ENCODE data around the gene FCHSD1. TPM values are rescaled to one million over a fixed set of nuclear protein-coding genes. Genes with fewer than 3 reads are reported as not detected.

FCHSD1 gene
- total and polyA plus RNA-seq, 2 donors (not counting 3 experiments of a cell fraction or from before 2014, with no cell fraction given) = 35.1 to 37.0 TPM

DNA sequence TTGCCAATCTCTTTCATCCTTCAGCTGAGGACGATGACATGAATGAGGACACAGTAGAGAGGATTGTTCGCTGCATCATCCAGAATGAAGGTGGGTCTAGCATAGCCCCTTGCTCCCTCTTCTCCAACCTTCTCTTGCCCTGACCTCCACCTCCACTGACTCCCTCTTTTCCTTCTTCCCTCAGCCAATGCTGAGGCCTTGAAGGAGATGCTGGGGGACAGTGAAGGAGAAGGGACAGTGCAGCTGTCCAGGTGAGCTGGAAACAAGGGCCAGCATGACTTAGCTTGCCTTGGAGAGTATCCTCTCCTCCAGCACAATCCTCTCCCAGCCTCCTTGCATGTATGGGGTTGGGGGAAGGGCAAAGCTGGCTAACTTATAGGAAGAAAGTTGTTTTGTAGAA lies 12.4 kb downstream of the FCHSD1 start:
- Histone ChIP-seq H4K20me1 (replicated peaks; ENCODE audit: control insufficient read depth, extremely low read depth, insufficient read depth, low read length) (peaks cover 5% of the 10 kb centered on the region), H2AFZ (ENCODE audit: low read depth, low read length) (no peak overlapping the region), H3K27ac (ENCODE audit: insufficient read depth, low read depth, low read length) (no peak overlapping the region), H3K9me1 (replicated peaks; ENCODE audit: control insufficient read depth, extremely low read depth, insufficient read depth, low read length) (no peaks in the 10 kb centered on the region), H3K9ac (replicated peaks; ENCODE audit: extremely low read depth, insufficient read depth, low read length) (no peak overlapping the region), H3K4me1 (ENCODE audit: control insufficient read depth, extremely low read depth, insufficient read depth, low read length) (peaks cover 23% of the 10 kb centered on the region), H3K36me3 (ENCODE audit: control insufficient read depth in 2 of 2, extremely low read depth in 1 of 2, insufficient read depth in 2 of 2, low read length in 2 of 2) (peaks cover 0 to 4% of the 10 kb centered on the region in 2 experiments), H3K27me3 (ENCODE audit: control insufficient read depth in 2 of 2, insufficient read depth in 2 of 2, low read length in 2 of 2) (no peaks in the 10 kb centered on the region), H3K9me3 (replicated peaks; ENCODE audit: control insufficient read depth, insufficient read depth, low read length) (no peaks in the 10 kb centered on the region), H3K4me2 (ENCODE audit: insufficient read depth, low read length) (no peak overlapping the region), H3K79me2 (ENCODE audit: control insufficient read depth, insufficient read depth, low read length) (peaks cover 21% of the 10 kb centered on the region), H3K4me3 (replicated peaks in 1 of 3; ENCODE audit: insufficient read depth in 1 of 3, low read depth in 1 of 3, low read length in 3 of 3) (no peak overlapping the region)
- BruUV-seq (replicated peaks) = no TSS peak
- TF ChIP-seq MYC (IDR thresholded peaks at IDR 0.05; ENCODE audit: low read depth, low read length) (no peak), JUN (IDR thresholded peaks at IDR 0.05; ENCODE audit: borderline replicate concordance, insufficient read depth, insufficient read length, low read depth) (no peak), POLR2AphosphoS5 (IDR thresholded peaks at IDR 0.05; ENCODE audit: insufficient read depth, low read depth, low read length) (no peak), POLR2A (IDR thresholded peaks at IDR 0.05; ENCODE audit: low read depth, low read length) (no peak), GATA2 (IDR thresholded peaks at IDR 0.05; ENCODE audit: insufficient read depth, insufficient read length, low read depth, low read length) (no peak), EZH2 (IDR thresholded peaks at IDR 0.05; ENCODE audit: borderline replicate concordance, low read depth, low read length, severe bottlenecking) (no peak)
- TF ChIP-seq, protein P1, sequence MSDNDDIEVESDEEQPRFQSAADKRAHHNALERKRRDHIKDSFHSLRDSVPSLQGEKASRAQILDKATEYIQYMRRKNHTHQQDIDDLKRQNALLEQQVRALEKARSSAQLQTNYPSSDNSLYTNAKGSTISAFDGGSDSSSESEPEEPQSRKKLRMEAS (IDR thresholded peaks at IDR 0.05; ENCODE audit: insufficient read depth, insufficient read length) = no peak
- TF ChIP-seq, protein P2, sequence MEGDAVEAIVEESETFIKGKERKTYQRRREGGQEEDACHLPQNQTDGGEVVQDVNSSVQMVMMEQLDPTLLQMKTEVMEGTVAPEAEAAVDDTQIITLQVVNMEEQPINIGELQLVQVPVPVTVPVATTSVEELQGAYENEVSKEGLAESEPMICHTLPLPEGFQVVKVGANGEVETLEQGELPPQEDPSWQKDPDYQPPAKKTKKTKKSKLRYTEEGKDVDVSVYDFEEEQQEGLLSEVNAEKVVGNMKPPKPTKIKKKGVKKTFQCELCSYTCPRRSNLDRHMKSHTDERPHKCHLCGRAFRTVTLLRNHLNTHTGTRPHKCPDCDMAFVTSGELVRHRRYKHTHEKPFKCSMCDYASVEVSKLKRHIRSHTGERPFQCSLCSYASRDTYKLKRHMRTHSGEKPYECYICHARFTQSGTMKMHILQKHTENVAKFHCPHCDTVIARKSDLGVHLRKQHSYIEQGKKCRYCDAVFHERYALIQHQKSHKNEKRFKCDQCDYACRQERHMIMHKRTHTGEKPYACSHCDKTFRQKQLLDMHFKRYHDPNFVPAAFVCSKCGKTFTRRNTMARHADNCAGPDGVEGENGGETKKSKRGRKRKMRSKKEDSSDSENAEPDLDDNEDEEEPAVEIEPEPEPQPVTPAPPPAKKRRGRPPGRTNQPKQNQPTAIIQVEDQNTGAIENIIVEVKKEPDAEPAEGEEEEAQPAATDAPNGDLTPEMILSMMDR (IDR thresholded peaks at IDR 0.05; ENCODE audit: extremely low read depth in 1 of 2, insufficient read depth in 1 of 2, low read depth in 1 of 2, low read length in 2 of 2) = no peak
- DNase-seq (ENCODE audit: low read depth, low spot score) (no peak), FAIRE-seq (no peak)
- dilution Hi-C loops (cut with MboI; ENCODE audit: extremely low pct_ligation_motif_present, low sequenced_read_pairs) (no loop called here), intact Hi-C loops (cut with micrococcal nuclease) (no loop called here)
- ChIA-PET POLR2A (no interaction called here), CTCF (interaction anchor here (1.5 to 14.7 kb wide), 3 partner anchors 9 to 47 kb away, joined by 4 to 163 read pairs (median 44); partner anchors contain the start of gene DIAPH1)

Data from endothelial cell of umbilical vein (primary cell).